ENCODE results near the gene DSCAM. TPM values are rescaled to one million over a fixed set of nuclear protein-coding genes. Genes with fewer than 3 reads are reported as not detected.

The DSCAM gene
- total and polyA plus RNA-seq, 2 experiments from 2014 or later = 0.07 TPM; not detected in 1

- H3K4me2 ChIP-seq = no peak overlapping the region
- H3K4me1 ChIP-seq (ENCODE audit: insufficient read depth) = no peaks in the 10 kb centered on the region
- H4K20me1 ChIP-seq (replicated peaks; ENCODE audit: insufficient read depth) = no peaks in the 10 kb centered on the region
- no peak overlapping the region for H3K27ac ChIP-seq (ENCODE audit: low read depth)
- no peaks in the 10 kb centered on the region; the same call in 1 of the 2 replicates for H3K36me3 ChIP-seq (ENCODE audit: insufficient read depth)
- no peak overlapping the region for H3K27ac Mint-ChIP-seq
- no peaks in the 10 kb centered on the region for H3F3A ChIP-seq (replicated peaks; ENCODE audit: low read depth)
- no peaks in the 10 kb centered on the region for H3K27me3 ChIP-seq (ENCODE audit: insufficient read depth)
- no peaks in the 10 kb centered on the region for H3K9me2 ChIP-seq (ENCODE audit: insufficient read depth)
- H3K36me3 Mint-ChIP-seq (ENCODE audit: low read depth) = peaks cover 12% of the 10 kb centered on the region
- no peaks in the 10 kb centered on the region for H3K79me2 ChIP-seq (replicated peaks; ENCODE audit: insufficient read depth)
- peaks cover 95% of the 10 kb centered on the region for H3K9me3 Mint-ChIP-seq
- no peak for ATAC-seq
- no peak overlapping the region for H3K4me3 ChIP-seq
- DNase-seq (ENCODE audit: low spot score) = no peak
- no peaks in the 10 kb centered on the region for H3K4me1 Mint-ChIP-seq
- peaks cover 5% of the 10 kb centered on the region for H3K27me3 Mint-ChIP-seq (ENCODE audit: insufficient read depth, low read depth, poor library complexity)
- H2AFZ ChIP-seq = no peak overlapping the region
- no peak for TF ChIP-seq ZNF331 (CRISPR knock-in tag; IDR thresholded peaks at IDR 0.05; ENCODE audit: low read depth)
- TF ChIP-seq, protein P1, sequence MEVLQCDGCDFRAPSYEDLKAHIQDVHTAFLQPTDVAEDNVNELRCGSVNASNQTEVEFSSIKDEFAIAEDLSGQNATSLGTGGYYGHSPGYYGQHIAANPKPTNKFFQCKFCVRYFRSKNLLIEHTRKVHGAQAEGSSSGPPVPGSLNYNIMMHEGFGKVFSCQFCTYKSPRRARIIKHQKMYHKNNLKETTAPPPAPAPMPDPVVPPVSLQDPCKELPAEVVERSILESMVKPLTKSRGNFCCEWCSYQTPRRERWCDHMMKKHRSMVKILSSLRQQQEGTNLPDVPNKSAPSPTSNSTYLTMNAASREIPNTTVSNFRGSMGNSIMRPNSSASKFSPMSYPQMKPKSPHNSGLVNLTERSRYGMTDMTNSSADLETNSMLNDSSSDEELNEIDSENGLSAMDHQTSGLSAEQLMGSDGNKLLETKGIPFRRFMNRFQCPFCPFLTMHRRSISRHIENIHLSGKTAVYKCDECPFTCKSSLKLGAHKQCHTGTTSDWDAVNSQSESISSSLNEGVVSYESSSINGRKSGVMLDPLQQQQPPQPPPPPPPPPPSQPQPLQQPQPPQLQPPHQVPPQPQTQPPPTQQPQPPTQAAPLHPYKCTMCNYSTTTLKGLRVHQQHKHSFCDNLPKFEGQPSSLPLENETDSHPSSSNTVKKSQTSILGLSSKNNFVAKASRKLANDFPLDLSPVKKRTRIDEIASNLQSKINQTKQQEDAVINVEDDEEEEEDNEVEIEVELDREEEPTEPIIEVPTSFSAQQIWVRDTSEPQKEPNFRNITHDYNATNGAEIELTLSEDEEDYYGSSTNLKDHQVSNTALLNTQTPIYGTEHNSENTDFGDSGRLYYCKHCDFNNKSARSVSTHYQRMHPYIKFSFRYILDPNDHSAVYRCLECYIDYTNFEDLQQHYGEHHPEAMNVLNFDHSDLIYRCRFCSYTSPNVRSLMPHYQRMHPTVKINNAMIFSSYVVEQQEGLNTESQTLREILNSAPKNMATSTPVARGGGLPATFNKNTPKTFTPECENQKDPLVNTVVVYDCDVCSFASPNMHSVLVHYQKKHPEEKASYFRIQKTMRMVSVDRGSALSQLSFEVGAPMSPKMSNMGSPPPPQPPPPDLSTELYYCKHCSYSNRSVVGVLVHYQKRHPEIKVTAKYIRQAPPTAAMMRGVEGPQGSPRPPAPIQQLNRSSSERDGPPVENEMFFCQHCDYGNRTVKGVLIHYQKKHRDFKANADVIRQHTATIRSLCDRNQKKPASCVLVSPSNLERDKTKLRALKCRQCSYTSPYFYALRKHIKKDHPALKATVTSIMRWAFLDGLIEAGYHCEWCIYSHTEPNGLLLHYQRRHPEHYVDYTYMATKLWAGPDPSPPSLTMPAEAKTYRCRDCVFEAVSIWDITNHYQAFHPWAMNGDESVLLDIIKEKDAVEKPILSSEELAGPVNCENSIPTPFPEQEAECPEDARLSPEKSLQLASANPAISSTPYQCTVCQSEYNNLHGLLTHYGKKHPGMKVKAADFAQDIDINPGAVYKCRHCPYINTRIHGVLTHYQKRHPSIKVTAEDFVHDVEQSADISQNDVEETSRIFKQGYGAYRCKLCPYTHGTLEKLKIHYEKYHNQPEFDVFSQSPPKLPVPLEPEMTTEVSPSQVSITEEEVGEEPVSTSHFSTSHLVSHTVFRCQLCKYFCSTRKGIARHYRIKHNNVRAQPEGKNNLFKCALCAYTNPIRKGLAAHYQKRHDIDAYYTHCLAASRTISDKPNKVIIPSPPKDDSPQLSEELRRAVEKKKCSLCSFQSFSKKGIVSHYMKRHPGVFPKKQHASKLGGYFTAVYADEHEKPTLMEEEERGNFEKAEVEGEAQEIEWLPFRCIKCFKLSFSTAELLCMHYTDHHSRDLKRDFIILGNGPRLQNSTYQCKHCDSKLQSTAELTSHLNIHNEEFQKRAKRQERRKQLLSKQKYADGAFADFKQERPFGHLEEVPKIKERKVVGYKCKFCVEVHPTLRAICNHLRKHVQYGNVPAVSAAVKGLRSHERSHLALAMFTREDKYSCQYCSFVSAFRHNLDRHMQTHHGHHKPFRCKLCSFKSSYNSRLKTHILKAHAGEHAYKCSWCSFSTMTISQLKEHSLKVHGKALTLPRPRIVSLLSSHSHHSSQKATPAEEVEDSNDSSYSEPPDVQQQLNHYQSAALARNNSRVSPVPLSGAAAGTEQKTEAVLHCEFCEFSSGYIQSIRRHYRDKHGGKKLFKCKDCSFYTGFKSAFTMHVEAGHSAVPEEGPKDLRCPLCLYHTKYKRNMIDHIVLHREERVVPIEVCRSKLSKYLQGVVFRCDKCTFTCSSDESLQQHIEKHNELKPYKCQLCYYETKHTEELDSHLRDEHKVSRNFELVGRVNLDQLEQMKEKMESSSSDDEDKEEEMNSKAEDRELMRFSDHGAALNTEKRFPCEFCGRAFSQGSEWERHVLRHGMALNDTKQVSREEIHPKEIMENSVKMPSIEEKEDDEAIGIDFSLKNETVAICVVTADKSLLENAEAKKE (CRISPR knock-in tag; IDR thresholded peaks at IDR 0.05) = no peak
- no peak for TF ChIP-seq STAT1 (IDR thresholded peaks at IDR 0.05; ENCODE audit: unreplicated experiment)
- TF ChIP-seq NANOG (IDR thresholded peaks at IDR 0.05; ENCODE audit: borderline replicate concordance) = no peak
- TF ChIP-seq ETS1 (IDR thresholded peaks at IDR 0.05) = no peak
- TF ChIP-seq, protein P2, sequence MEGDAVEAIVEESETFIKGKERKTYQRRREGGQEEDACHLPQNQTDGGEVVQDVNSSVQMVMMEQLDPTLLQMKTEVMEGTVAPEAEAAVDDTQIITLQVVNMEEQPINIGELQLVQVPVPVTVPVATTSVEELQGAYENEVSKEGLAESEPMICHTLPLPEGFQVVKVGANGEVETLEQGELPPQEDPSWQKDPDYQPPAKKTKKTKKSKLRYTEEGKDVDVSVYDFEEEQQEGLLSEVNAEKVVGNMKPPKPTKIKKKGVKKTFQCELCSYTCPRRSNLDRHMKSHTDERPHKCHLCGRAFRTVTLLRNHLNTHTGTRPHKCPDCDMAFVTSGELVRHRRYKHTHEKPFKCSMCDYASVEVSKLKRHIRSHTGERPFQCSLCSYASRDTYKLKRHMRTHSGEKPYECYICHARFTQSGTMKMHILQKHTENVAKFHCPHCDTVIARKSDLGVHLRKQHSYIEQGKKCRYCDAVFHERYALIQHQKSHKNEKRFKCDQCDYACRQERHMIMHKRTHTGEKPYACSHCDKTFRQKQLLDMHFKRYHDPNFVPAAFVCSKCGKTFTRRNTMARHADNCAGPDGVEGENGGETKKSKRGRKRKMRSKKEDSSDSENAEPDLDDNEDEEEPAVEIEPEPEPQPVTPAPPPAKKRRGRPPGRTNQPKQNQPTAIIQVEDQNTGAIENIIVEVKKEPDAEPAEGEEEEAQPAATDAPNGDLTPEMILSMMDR (conservative IDR thresholded peaks at IDR 0.05; ENCODE audit: low read depth in 2 of 2) = no peak
- TF ChIP-seq EZH2 (IDR thresholded peaks at IDR 0.05; ENCODE audit: low read depth, unreplicated experiment) = no peak
- no peak for TF ChIP-seq ZNF114 (CRISPR knock-in tag; IDR thresholded peaks at IDR 0.05)
- TF ChIP-seq POLR2AphosphoS5 (IDR thresholded peaks at IDR 0.05; ENCODE audit: low read depth) = no peak
- no peak for TF ChIP-seq CREB1 (CRISPR knock-in tag; IDR thresholded peaks at IDR 0.05; ENCODE audit: low read depth)
- TF ChIP-seq JUNB (IDR thresholded peaks at IDR 0.05; ENCODE audit: unreplicated experiment) = no peak
- no peak for TF ChIP-seq EZH2phosphoT487 (IDR thresholded peaks at IDR 0.05; ENCODE audit: unreplicated experiment)
- no peak for TF ChIP-seq REST (IDR thresholded peaks at IDR 0.05; ENCODE audit: unreplicated experiment)
- no peak overlapping the region for H3K4me3 Mint-ChIP-seq
These were observed 115.8 kb downstream of the DSCAM start for GRCh38 chr21:40731206-40731605.

All from GM23338 (cell line).